PC-3 (cell line): ENCODE measurements around the gene TRAF3.

ENCODE experiments used
- EZH2 ChIP-seq: fragments of 300-600 bp; sonication (generic); IDR thresholded peaks from one replicate; pipeline ENCODE4 v1.6.1; 2017; ENCODE audit warnings: antibody characterized with exemption, mild to moderate bottlenecking, low read length; ENCODE audit not compliant: unreplicated experiment
- EZH2phosphoT487 ChIP-seq: fragments of 300-600 bp; sonication (generic); IDR thresholded peaks from 2 replicates; pipeline ENCODE4 v1.6.1; 2018; ENCODE audit warnings: mild to moderate bottlenecking, antibody characterized with exemption, low read length, borderline replicate concordance
- TF ChIP-seq, protein P1 (sequence below): fragments of 300-600 bp; sonication (generic); conservative IDR thresholded peaks from 2 replicates; pipeline ENCODE4 v1.5.1; 2017; ENCODE audit warnings: antibody characterized with exemption, low read depth, mild to moderate bottlenecking, low read length

GRCh38 chr14:102907980-102908730 lies 130.9 kb downstream of the TRAF3 start:
- TF ChIP-seq, protein P1, sequence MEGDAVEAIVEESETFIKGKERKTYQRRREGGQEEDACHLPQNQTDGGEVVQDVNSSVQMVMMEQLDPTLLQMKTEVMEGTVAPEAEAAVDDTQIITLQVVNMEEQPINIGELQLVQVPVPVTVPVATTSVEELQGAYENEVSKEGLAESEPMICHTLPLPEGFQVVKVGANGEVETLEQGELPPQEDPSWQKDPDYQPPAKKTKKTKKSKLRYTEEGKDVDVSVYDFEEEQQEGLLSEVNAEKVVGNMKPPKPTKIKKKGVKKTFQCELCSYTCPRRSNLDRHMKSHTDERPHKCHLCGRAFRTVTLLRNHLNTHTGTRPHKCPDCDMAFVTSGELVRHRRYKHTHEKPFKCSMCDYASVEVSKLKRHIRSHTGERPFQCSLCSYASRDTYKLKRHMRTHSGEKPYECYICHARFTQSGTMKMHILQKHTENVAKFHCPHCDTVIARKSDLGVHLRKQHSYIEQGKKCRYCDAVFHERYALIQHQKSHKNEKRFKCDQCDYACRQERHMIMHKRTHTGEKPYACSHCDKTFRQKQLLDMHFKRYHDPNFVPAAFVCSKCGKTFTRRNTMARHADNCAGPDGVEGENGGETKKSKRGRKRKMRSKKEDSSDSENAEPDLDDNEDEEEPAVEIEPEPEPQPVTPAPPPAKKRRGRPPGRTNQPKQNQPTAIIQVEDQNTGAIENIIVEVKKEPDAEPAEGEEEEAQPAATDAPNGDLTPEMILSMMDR, result no peak
- TF ChIP-seq EZH2, result no peak
- no peak for TF ChIP-seq EZH2phosphoT487
